PC-3 (cell line): ENCODE measurements around the gene YWHAG. TPM values are rescaled to one million over a fixed set of nuclear protein-coding genes. Genes with fewer than 3 reads are reported as not detected.

ENCODE experiments used
- ATAC-seq: fragments of 200-7000 bp; cut with Tn5 transposase; 2 replicates; pipeline ENCODE4 v1.9.1; 2020; ENCODE audit warnings: mild to moderate bottlenecking, moderate library complexity
- BruUV-seq: library from RNA; stranded (reverse); fragments of 400-500 nt; replicated peaks from 2 replicates; lab custom pipeline; 2021; lab: Mats Ljungman, UMichigan
- CTCF ChIA-PET: fragments of 300-600 bp; sonication (Branson Sonifier 250); formaldehyde crosslinking; loops from one replicate; lab custom pipeline; 2022; ENCODE audit warnings: antibody characterized with exemption; lab: Charles Lee
- POLR2A ChIA-PET: fragments of 300-600 bp; sonication (Branson Sonifier 250); formaldehyde crosslinking; loops from one replicate; lab custom pipeline; 2022; ENCODE audit warnings: antibody characterized with exemption; ENCODE audit not compliant: unreplicated experiment; lab: Charles Lee
- DNase-seq: peaks from one replicate; pipeline ENCODE4 v3.0.0-alpha.2; 2015
- H2AFZ ChIP-seq: fragments of 300-600 bp; sonication (generic); 2 replicates; pipeline ENCODE4 v1.6.0; 2016; ENCODE audit warnings: antibody characterized with exemption, low read length
- H3F3A ChIP-seq: fragments of 300-600 bp; sonication (generic); one replicate; pipeline ENCODE4 v1.6.0; 2017; ENCODE audit warnings: antibody characterized with exemption, low read length, control low read depth, mild to moderate bottlenecking; ENCODE audit not compliant: unreplicated experiment
- H3K27ac ChIP-seq: fragments of 300-600 bp; sonication (generic); 2 replicates; pipeline ENCODE4 v1.5.1; 2016; ENCODE audit warnings: mild to moderate bottlenecking, low read length
- H3K27me3 ChIP-seq: fragments of 300-600 bp; sonication (generic); 2 replicates; pipeline ENCODE4 v1.6.1; 2016; ENCODE audit warnings: low read length, mixed read lengths
- H3K36me3 ChIP-seq: fragments of 300-600 bp; sonication (generic); 2 replicates; pipeline ENCODE4 v1.6.1; 2016; ENCODE audit warnings: low read depth, mixed run types, low read length, mixed read lengths
- H3K4me1 ChIP-seq: fragments of 300-600 bp; sonication (generic); 2 replicates; pipeline ENCODE4 v1.5.1; 2016; ENCODE audit warnings: low read length; ENCODE audit not compliant: insufficient read depth
- H3K4me2 ChIP-seq: fragments of 300-600 bp; sonication (generic); 2 replicates; pipeline ENCODE4 v1.6.0; 2016; ENCODE audit warnings: low read length
- H3K4me3 ChIP-seq: fragments of 300-600 bp; sonication (generic); 2 replicates; pipeline ENCODE4 v1.5.1; 2016; ENCODE audit warnings: mild to moderate bottlenecking, low read length, mixed read lengths
- H3K79me2 ChIP-seq: fragments of 300-600 bp; sonication (generic); 2 replicates; pipeline ENCODE4 v1.6.1; 2017; ENCODE audit warnings: low read length, mixed read lengths
- H3K9ac ChIP-seq: fragments of 300-600 bp; sonication (generic); 2 replicates; pipeline ENCODE4 v1.6.0; 2016; ENCODE audit warnings: mild to moderate bottlenecking, low read length
- H3K9me2 ChIP-seq: fragments of 300-600 bp; sonication (generic); replicated peaks from 2 replicates; pipeline ENCODE4 v1.6.1; 2016; ENCODE audit warnings: mixed run types, low read length, mixed read lengths
- H3K9me3 ChIP-seq: fragments of 300-600 bp; sonication (generic); 2 replicates; pipeline ENCODE4 v1.6.1; 2016; ENCODE audit warnings: low read length, mixed read lengths
- H4K20me1 ChIP-seq: fragments of 300-600 bp; sonication (generic); 2 replicates; pipeline ENCODE4 v1.6.1; 2016; ENCODE audit warnings: low read length, mixed read lengths
- EZH2 ChIP-seq: fragments of 300-600 bp; sonication (generic); IDR thresholded peaks from one replicate; pipeline ENCODE4 v1.6.1; 2017; ENCODE audit warnings: antibody characterized with exemption, mild to moderate bottlenecking, low read length; ENCODE audit not compliant: unreplicated experiment
- EZH2phosphoT487 ChIP-seq: fragments of 300-600 bp; sonication (generic); IDR thresholded peaks from 2 replicates; pipeline ENCODE4 v1.6.1; 2018; ENCODE audit warnings: mild to moderate bottlenecking, antibody characterized with exemption, low read length, borderline replicate concordance
- intact Hi-C: fragments of 100-400 bp; cut with micrococcal nuclease; formaldehyde crosslinking; loops from 2 replicates; pipeline ENCODE4 v1.9.0; 2023
- total RNA-seq: library from RNA; depleted of rRNA; stranded (reverse); fragments of >200 nt; gene quantifications from 2 replicates; pipeline ENCODE4 v1.2.3, GENCODE V29; 2014
- TF ChIP-seq, protein P1 (sequence below): fragments of 300-600 bp; sonication (generic); conservative IDR thresholded peaks from 2 replicates; pipeline ENCODE4 v1.5.1; 2017; ENCODE audit warnings: antibody characterized with exemption, low read depth, mild to moderate bottlenecking, low read length

YWHAG gene
- total RNA-seq, 1 experiment from 2014 or later, result 42.2 TPM

DNA sequence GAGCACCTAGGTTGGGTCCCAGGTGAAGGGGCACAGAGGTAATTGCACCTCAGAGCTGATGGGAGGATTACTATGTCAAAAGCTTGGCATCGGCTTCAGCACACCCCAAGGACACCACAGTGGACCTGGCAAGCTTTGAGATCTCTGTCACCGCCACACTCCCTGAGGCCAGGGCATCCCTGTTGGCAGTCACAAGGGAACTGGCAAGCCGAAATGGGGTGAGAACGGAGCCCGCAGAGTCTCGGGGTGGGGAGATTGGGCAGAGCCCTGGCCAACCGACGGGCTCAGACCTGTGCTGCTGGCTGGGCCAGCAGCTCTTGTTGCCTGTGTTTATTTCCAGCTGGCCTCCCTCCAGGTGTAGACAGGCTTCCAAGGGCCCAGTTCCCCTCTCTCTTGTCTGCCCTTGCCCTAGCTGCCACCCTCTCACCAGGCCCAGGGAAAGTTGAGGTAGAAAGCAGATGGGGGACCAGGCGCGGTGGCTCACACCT lies 53.9 kb downstream of the YWHAG start:
- no peaks in the 10 kb centered on the region for H3K9me3 ChIP-seq
- no TSS peak for BruUV-seq
- POLR2A ChIA-PET, result interaction anchor here (0.6 to 1.1 kb wide), 2 partner anchors 14 to 60 kb away, joined by 4 to 5 read pairs; no protein-coding TSS in a partner anchor
- H3K27ac ChIP-seq, result no peak overlapping the region
- peaks cover 15% of the 10 kb centered on the region for H3K4me1 ChIP-seq
- no peak overlapping the region for H3K4me2 ChIP-seq
- TF ChIP-seq EZH2 (no peak), EZH2phosphoT487 (no peak)
- TF ChIP-seq, protein P1, sequence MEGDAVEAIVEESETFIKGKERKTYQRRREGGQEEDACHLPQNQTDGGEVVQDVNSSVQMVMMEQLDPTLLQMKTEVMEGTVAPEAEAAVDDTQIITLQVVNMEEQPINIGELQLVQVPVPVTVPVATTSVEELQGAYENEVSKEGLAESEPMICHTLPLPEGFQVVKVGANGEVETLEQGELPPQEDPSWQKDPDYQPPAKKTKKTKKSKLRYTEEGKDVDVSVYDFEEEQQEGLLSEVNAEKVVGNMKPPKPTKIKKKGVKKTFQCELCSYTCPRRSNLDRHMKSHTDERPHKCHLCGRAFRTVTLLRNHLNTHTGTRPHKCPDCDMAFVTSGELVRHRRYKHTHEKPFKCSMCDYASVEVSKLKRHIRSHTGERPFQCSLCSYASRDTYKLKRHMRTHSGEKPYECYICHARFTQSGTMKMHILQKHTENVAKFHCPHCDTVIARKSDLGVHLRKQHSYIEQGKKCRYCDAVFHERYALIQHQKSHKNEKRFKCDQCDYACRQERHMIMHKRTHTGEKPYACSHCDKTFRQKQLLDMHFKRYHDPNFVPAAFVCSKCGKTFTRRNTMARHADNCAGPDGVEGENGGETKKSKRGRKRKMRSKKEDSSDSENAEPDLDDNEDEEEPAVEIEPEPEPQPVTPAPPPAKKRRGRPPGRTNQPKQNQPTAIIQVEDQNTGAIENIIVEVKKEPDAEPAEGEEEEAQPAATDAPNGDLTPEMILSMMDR, result no peak
- no peaks in the 10 kb centered on the region for H3K9me2 ChIP-seq
- intact Hi-C loops, result no loop called here
- no peaks in the 10 kb centered on the region for H3K36me3 ChIP-seq
- CTCF ChIA-PET, result interaction anchor here (0.6 kb wide), 1 partner anchor 14 kb away, joined by 3 read pairs; no protein-coding TSS in a partner anchor
- no peak for ATAC-seq
- H3K4me3 ChIP-seq, result no peak overlapping the region
- DNase-seq, result no peak
- H3F3A ChIP-seq, result no peaks in the 10 kb centered on the region
- H3K9ac ChIP-seq, result no peak overlapping the region
- no peaks in the 10 kb centered on the region for H4K20me1 ChIP-seq
- no peak overlapping the region for H2AFZ ChIP-seq
- H3K79me2 ChIP-seq, result peaks cover 10% of the 10 kb centered on the region
- H3K27me3 ChIP-seq, result no peaks in the 10 kb centered on the region

DNA sequence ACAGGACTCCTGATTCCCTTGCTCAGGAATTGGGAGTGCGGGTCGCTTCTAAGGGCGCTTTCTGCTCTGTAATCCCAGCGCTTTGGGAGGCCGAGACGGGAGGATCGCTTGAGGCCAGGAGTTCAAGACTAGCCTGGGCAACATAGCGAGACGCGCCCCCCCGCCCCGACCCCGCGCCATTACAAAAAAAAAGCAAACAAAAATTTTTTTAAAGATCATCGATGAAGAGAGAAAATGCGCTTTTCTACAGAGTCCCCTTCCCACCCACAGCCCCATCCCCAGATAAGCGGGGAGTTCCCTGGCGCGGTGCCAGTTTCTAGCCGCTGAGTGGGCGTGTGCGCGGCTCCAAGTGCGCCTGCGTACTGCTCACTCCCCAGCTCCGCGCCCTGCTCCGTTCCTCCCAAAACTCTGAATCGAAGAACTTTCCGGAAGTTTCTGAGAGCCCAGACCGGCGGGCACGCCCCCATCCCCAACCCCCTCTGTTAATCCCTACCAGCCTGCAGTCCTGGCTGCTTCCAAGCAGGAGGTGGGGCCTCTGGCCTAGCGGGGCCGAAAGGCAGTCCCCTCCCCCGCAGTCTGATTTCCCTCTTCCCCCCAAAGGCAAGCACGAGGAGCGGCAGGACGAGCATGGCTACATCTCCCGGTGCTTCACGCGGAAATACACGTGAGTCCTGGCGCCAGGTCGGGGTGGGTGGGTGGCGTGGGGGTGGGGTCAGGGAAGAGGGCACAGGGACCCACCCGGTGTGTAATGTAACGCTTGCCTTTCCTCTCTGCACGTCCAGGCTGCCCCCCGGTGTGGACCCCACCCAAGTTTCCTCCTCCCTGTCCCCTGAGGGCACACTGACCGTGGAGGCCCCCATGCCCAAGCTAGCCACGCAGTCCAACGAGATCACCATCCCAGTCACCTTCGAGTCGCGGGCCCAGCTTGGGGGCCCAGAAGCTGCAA lies 55.3 kb downstream of the YWHAG start:
- Histone ChIP-seq H3K79me2 (peaks cover 10% of the 10 kb centered on the region), H3K4me1 (peaks cover 20% of the 10 kb centered on the region), H3K9me2 (no peaks in the 10 kb centered on the region), H3K9me3 (no peaks in the 10 kb centered on the region), H3K36me3 (no peaks in the 10 kb centered on the region), H3K4me3 (peak overlapping the region; percentile 84), H3K9ac (peak overlapping the region; percentile 67), H3K4me2 (peak overlapping the region; percentile 85), H3K27ac (peak overlapping the region; percentile 51), H3K27me3 (no peaks in the 10 kb centered on the region), H2AFZ (peak overlapping the region; percentile 82), H4K20me1 (no peaks in the 10 kb centered on the region), H3F3A (no peaks in the 10 kb centered on the region)
- POLR2A ChIA-PET, result interaction anchor here (0.5 to 0.6 kb wide), 3 partner anchors 11 to 120 kb away, joined by 6 to 19 read pairs (median 8); no protein-coding TSS in a partner anchor
- ATAC-seq (peak; percentile 61), DNase-seq (peak; percentile 89)
- no TSS peak for BruUV-seq
- TF ChIP-seq EZH2phosphoT487 (no peak), EZH2 (no peak)
- TF ChIP-seq, protein P1, result no peak
- CTCF ChIA-PET, result interaction anchor here (1.0 to 1.5 kb wide), 2 partner anchors 10 to 12 kb away, joined by 4 to 8 read pairs; no protein-coding TSS in a partner anchor
- intact Hi-C loops, result no loop called here
